ENCODE measurements around the gene SLC25A29. TPM values are rescaled to one million over a fixed set of nuclear protein-coding genes. Genes with fewer than 3 reads are reported as not detected.

The SLC25A29 gene
- total RNA-seq, result 100 to 1,000 TPM; 234 to 263 TPM
- polyA plus RNA-seq (2013, experiment 1 of 2), result 114 TPM
- polyA plus RNA-seq (2013, experiment 2 of 2), result 95.7 TPM
- long read RNA-seq, experiment 1, full-length matches to known transcripts, result 16 of 38 reads
- long read RNA-seq, experiment 1, partial matches to known transcripts, result 1 of 38 reads
- long read RNA-seq, experiment 1, other reads (novel, unspliced or antisense), result 21 of 38 reads
- long read RNA-seq, experiment 2, full-length matches to known transcripts, result 233 of 303 reads
- long read RNA-seq, experiment 2, partial matches to known transcripts, result 2 of 303 reads
- long read RNA-seq, experiment 2, other reads (novel, unspliced or antisense), result 68 of 303 reads
- long read RNA-seq, experiment 3, full-length matches to known transcripts, result 26 of 108 reads
- long read RNA-seq, experiment 3, partial matches to known transcripts, result 0 of 108 reads
- long read RNA-seq, experiment 3, other reads (novel, unspliced or antisense), result 82 of 108 reads
- long read RNA-seq, experiment 4, partial matches to known transcripts, result 0 of 1 reads
- long read RNA-seq, experiment 4, other reads (novel, unspliced or antisense), result 1 of 1 reads

- Histone ChIP-seq H3K27me3 (ENCODE audit: control insufficient read depth, insufficient read depth, low read length, poor library complexity, severe bottlenecking) (no peaks in the 10 kb centered on the region), H3K27ac (ENCODE audit: low read depth, low read length) (peak within 1 kb of the TSS; percentile 92), H3K9me3 (ENCODE audit: control insufficient read depth, low read length) (no peaks in the 10 kb centered on the region), H3K4me1 (ENCODE audit: control insufficient read depth, insufficient read depth, low read length) (peaks cover 20% of the 10 kb centered on the region), H3K9ac (ENCODE audit: extremely low read depth, low read length, poor library complexity, severe bottlenecking) (peak within 1 kb of the TSS; percentile 91), H3K4me3 (ENCODE audit: low read length) (peak within 1 kb of the TSS; percentile 96), H3K36me3 (ENCODE audit: control insufficient read depth, insufficient read depth, low read length) (peaks cover 23% of the 10 kb centered on the region)
- Mint-ChIP-seq H3K4me3 (peak within 1 kb of the TSS; percentile 91), H3K9me3 (no peaks in the 10 kb centered on the region), H3K4me1 (peaks cover 29% of the 10 kb centered on the region), H3K27me3 (ENCODE audit: insufficient read depth) (no peaks in the 10 kb centered on the region), H3K36me3 (ENCODE audit: low read depth) (peaks cover 15% of the 10 kb centered on the region), H3K27ac (peak within 1 kb of the TSS; percentile 94)
- TF ChIP-seq CTCF (conservative IDR thresholded peaks at IDR 0.05), result no peak
- DNase-seq, result peak; percentile 94
- WGBS, 2 experiments (ENCODE audit: insufficient coverage in 1 of 2, insufficient read length in 1 of 2), result 0 to 1% methylated on average over 29 to 131 of the region's 131 CpGs
Measured at GRCh38 chr14:100306101-100306997, at the start of gene SLC25A29. Gene SLC25A29, minus strand, starts transcription at chr14:100306444. Its CDS starts 212 bp downstream, at chr14:100306232.

- Mint-ChIP-seq H3K9me3 (no peaks in the 10 kb centered on the region), H3K36me3 (ENCODE audit: low read depth) (peaks cover 71% of the 10 kb centered on the region), H3K4me1 (peaks cover 28% of the 10 kb centered on the region), H3K4me3 (no peak overlapping the region), H3K27ac (peak overlapping the region; percentile 1), H3K27me3 (ENCODE audit: insufficient read depth) (no peaks in the 10 kb centered on the region)
- peaks cover 94% of the 10 kb centered on the region for H3K36me3 ChIP-seq (ENCODE audit: control insufficient read depth, insufficient read depth, low read length)
- WGBS, 2 experiments (ENCODE audit: insufficient coverage in 1 of 2, insufficient read length in 1 of 2), result 93 to 96% methylated on average over 5 of the region's 5 CpGs
- no peak for DNase-seq
- TF ChIP-seq CTCF (conservative IDR thresholded peaks at IDR 0.05), result no peak
- no peak overlapping the region for H3K27ac ChIP-seq (ENCODE audit: low read depth, low read length)
- no peak overlapping the region for H3K9ac ChIP-seq (ENCODE audit: extremely low read depth, low read length, poor library complexity, severe bottlenecking)
- H3K4me1 ChIP-seq (ENCODE audit: control insufficient read depth, insufficient read depth, low read length), result peaks cover 17% of the 10 kb centered on the region
- no peaks in the 10 kb centered on the region for H3K27me3 ChIP-seq (ENCODE audit: control insufficient read depth, insufficient read depth, low read length, poor library complexity, severe bottlenecking)
- peaks cover 5% of the 10 kb centered on the region for H3K9me3 ChIP-seq (ENCODE audit: control insufficient read depth, low read length)
- H3K4me3 ChIP-seq (ENCODE audit: low read length), result no peak overlapping the region
Measured at GRCh38 chr14:100350986-100351385, 44.7 kb upstream of the SLC25A29 start.

- Histone ChIP-seq H3K27me3 (ENCODE audit: control insufficient read depth, insufficient read depth, low read length, poor library complexity, severe bottlenecking) (no peaks in the 10 kb centered on the region), H3K36me3 (ENCODE audit: control insufficient read depth, insufficient read depth, low read length) (peaks cover 93% of the 10 kb centered on the region), H3K4me1 (ENCODE audit: control insufficient read depth, insufficient read depth, low read length) (peaks cover 20% of the 10 kb centered on the region), H3K9ac (ENCODE audit: extremely low read depth, low read length, poor library complexity, severe bottlenecking) (no peak overlapping the region), H3K27ac (ENCODE audit: low read depth, low read length) (no peak overlapping the region), H3K4me3 (ENCODE audit: low read length) (no peak overlapping the region), H3K9me3 (ENCODE audit: control insufficient read depth, low read length) (peaks cover 5% of the 10 kb centered on the region)
- DNase-seq, result no peak
- Mint-ChIP-seq H3K27ac (peak overlapping the region; percentile 1), H3K4me3 (no peak overlapping the region), H3K27me3 (ENCODE audit: insufficient read depth) (no peaks in the 10 kb centered on the region), H3K36me3 (ENCODE audit: low read depth) (peaks cover 69% of the 10 kb centered on the region), H3K4me1 (peaks cover 32% of the 10 kb centered on the region), H3K9me3 (peaks cover 2% of the 10 kb centered on the region)
- TF ChIP-seq CTCF (conservative IDR thresholded peaks at IDR 0.05), result no peak
- WGBS, 2 experiments (ENCODE audit: insufficient coverage in 1 of 2, insufficient read length in 1 of 2), result 95 to 98% methylated on average over 8 to 11 of the region's 11 CpGs
Measured at GRCh38 chr14:100350276-100350926, 44.2 kb upstream of the SLC25A29 start.

All from endodermal cell (in vitro differentiated cells).